Ureter (tissue), 1 donor: ENCODE results near the gene ST13. TPM values are rescaled to one million over a fixed set of nuclear protein-coding genes. Genes with fewer than 3 reads are reported as not detected.
A peak's percentile ranks its signal among the peaks of the same experiment; 100 is the strongest.
"Not testable (repeated sequence)": the region's sequence is repeated elsewhere in the genome, so short reads cannot be mapped to it uniquely, and the experiment has no call there.

Source experiments
- DNase-seq: peaks from one replicate; pipeline ENCODE4 v3.0.0-alpha.2; 2020; ENCODE audit warnings: low spot score
- total RNA-seq: library from RNA; stranded (reverse); gene quantifications from one replicate; pipeline ENCODE4 v1.2.4, GENCODE V29; 2023
- donor health status: DM: yes; HTN: yes; CAD: no.

The ST13 gene
- total RNA-seq, 1 donor from 2014 or later = 216 TPM

DNA sequence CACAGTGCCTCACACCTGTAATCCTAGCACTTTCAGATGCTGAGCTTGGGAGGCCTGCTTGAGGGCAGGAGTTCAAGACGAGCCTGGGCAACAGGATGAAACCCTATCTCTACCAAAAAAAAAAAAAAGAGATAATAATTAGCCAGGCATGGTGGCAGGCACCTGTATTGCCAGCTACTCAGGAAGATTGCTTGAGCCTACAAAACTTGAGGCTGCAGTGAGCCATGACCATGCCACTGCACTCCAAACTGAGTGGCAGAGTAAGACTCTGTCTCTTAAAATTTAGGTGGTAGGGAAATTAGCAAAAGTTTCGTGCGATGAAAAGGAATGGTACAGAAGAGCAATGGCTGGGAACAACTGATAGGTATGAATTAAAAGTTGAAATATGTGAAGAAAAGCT is 18.0 kb downstream of the ST13 start:
- DNase-seq = no peak

- DNase-seq = no peak
Measured at GRCh38 chr22:40834619-40835018, 21.8 kb downstream of the ST13 start.

GRCh38 chr22:40829131-40829530 is 27.3 kb downstream of the ST13 start:
- DNase-seq = no peak

- no peak for DNase-seq
Measured at GRCh38 chr22:40826984-40827741, 29.3 kb downstream of the ST13 start.

- not testable (repeated sequence) for DNase-seq
Measured at GRCh38 chr22:40826292-40826691, 30.1 kb downstream of the ST13 start.

DNA sequence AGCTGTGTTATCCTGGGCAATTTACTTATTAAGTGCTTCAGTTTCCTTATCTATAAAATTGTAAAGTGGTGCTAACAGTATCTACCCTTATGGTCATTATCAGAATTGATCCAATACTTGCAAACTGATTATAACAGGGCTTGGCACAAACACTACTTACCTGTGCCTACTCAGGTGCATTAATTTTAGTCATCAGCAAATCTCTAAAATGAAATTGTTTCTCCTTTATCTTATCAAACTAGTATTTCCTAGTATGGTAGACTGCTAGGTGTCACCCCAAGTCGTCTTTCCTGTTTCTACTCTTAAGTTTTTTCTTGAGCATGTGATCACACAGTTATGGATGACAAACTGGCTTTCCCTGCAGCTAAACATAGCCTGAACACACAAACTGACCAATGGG is 33.0 kb downstream of the ST13 start:
- no peak for DNase-seq

GRCh38 chr22:40819599-40820140 is 36.8 kb downstream of the ST13 start:
- no peak for DNase-seq

DNA sequence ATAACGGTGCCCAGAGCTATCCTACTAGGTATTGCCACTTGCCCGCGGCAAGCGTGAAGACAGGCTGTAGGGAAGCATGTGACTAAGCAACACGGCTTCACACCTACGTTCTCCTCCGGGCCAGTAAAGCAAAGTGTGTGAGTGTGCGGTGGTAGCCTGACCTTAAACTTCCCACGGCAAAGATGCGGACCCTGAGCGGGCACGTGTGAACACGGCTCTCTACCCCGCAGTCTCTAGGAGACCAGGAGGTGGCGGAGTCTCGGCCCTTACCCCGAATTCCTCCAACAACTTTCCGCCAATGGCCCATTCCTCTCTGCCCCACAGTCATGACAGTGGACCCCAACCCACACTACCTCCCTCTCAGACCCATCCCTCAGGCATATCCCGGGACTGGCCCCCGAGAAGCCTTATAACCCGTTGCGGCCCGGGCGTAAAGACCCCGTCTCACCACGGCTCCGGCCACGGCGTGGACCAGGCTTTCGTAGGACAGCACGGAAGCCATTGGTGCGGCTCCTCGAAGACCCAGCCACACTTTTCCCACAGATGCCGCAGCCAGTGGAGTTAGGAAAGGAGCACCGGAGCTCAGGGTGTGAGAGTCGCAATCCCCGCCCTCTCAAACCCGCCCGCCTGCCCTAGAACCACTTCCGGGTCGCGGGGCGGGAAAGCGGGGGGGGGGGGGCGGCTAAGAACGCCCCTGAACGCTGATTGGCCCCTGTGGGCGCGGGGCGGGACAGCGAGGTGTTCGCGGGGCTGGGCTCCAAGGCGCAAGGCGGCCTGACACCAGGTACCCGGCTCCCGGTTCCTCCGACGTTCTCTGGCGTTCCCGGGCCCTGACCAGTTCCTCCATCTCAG is 37.5 kb downstream of the ST13 start, which contains the start of gene SLC25A17:
Gene SLC25A17 (minus strand): TSS at position 600 of the 852 bp plus-strand sequence. CDS start 98 bp downstream, at position 502.
- peak; percentile 88 for DNase-seq

DNA sequence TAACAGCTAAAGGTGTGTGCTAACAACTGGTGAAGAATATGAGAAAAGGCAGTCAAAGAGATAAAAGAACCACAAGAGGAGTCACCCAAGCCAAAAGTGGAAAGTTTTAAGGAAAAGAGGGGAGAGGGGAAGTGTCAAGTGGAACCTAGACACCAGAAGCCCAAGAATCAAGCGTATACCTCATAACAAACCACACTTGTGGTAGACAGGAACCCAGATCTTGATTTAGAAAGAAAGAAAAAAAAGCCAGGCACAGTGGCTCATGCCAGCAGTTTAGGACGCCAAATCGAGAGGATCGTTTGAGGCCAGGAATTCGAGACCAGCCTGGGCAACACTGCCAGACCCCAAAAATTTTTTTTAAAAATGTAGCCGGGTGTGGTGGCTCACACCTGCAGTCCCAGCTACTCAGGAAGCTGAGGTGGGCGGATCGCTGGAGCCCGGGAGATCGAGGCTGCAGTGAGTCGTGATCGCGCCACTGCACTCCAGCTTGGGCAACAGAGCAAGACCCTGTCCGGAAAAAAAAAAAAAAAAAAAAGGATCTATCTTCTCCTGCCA is 38.2 kb downstream of the ST13 start:
- DNase-seq = no peak

DNA sequence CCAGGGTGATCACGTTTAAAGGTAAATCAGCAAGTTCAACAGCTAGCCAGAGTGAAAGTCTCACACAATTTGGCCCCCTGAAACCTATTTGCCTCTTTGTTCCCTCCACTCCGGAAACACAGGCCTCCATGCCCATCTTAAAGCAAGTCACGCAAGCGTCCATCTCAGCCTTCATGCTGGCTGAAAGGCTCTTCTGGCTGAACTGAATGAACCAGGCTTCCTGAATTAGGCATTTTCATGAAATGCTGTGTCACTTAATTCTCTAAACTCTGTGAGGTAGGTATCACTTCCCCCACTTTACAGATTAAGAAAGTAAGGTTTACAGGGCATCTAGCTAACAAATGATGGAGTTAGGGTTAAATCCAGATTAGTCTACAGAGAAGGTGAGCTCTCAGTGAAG is 38.7 kb downstream of the ST13 start:
- DNase-seq = no peak

- DNase-seq = no peak
Measured at GRCh38 chr22:40813912-40814315, 42.5 kb downstream of the ST13 start.

DNA sequence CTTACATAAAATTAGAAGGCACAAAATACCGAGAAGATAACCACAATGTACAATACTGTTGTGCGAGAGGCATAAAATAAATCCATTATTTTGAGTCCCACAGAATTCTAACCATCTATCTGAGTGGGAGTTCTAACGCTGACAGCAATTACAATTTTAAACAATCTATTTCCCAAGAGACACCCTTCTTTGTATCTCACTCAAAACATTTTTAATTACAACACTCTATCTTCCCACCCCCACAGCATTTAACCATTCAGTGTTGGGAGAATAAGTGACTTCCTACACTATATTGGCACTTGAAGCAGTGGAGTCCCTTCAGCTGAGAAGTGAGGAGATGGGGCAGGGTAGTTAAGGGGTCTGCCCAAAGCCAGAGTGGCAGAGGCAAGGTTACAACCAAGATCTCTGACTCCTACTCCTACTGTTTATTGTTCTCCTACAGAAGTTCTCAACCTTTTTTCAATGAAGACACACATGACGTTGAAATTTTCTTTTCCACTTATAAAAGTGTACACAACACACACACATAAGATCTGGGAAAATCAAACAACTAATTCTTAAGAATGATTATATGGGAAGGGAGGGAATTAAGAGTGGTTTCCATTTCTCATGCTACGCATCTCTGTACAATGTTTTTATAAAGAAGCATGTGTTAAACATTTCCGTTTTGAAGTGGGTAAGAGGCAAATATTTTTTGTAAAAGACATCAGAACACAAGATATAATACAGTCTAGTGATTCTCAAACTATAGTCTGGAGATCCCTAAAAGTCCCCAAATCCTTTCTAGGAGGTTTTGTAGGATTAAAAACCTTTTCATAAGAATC is 48.2 kb downstream of the ST13 start:
- DNase-seq = no peak

GRCh38 chr22:40806711-40807110 is 49.7 kb downstream of the ST13 start:
- DNase-seq = no peak

- DNase-seq = no peak
Measured at GRCh38 chr22:40805699-40806203, 50.7 kb downstream of the ST13 start.

DNA sequence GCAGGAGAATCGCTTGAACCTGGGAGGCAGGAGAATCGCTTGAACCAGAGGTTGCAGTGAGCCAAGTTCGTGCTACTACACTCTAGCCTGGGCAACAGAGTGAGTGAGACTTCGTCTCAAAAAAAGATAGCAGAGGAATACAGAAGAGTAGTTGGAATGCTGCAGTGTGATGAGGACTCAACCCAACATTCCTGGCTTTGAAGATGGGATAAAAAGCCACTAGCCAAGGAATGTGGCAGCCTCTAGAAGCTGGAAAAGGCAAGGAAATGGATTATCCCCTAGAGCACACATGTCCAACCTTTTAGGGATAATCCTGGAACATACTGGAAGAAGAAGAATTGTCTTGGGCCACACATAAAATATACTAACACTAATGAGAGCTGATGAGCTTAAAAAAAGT is 51.2 kb downstream of the ST13 start:
- no peak for DNase-seq

DNA sequence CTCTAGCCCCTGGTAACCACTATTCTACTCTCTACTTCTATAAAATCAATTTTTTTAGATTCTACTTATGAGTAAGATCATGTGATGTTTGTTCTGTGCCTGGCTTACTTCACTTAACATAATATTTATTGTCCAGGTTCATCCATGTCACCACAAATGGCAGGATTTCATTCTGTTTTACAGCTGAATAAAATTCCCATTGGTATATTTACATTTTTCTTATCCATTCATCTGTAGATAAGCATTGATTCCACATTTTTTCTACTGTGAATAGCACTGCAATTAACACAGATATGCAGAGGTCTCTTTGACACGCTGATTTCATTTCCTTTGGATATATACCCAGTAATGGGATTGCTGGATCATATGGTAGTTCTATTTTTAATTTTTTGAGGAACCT is 53.1 kb downstream of the ST13 start:
- no peak for DNase-seq

GRCh38 chr22:40799008-40799407 is 57.4 kb downstream of the ST13 start:
- no peak for DNase-seq

- no peak for DNase-seq
Measured at GRCh38 chr22:40797427-40797826, 59.0 kb downstream of the ST13 start.

DNA sequence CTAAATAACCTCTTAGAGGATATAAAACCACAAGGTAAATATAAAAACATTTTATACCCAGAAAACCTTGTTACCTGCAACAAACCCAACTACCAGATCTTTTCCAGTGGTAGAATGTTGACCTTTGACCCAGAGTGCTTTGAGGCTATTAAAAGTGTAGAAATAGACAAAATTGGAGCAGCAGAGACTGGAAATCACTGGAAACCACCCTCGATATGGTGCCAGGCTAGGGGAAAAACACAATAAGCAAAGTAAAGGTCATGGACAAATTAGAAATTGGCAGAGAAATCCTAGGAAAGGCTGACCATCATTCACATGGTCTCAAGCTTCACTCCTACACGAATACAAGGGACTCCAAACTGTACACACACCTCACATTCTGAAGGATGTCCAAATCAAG is 64.0 kb downstream of the ST13 start:
- no peak for DNase-seq

- DNase-seq = no peak
Measured at GRCh38 chr22:40791241-40791640, 65.2 kb downstream of the ST13 start.

- no peak for DNase-seq
Measured at GRCh38 chr22:40789131-40789530, 67.3 kb downstream of the ST13 start.
